ENCODE measurements around the gene SLC47A2.
"Not testable (repeated sequence)": the region's sequence is repeated elsewhere in the genome, so short reads cannot be mapped to it uniquely, and the experiment has no call there.

The SLC47A2 gene

DNA sequence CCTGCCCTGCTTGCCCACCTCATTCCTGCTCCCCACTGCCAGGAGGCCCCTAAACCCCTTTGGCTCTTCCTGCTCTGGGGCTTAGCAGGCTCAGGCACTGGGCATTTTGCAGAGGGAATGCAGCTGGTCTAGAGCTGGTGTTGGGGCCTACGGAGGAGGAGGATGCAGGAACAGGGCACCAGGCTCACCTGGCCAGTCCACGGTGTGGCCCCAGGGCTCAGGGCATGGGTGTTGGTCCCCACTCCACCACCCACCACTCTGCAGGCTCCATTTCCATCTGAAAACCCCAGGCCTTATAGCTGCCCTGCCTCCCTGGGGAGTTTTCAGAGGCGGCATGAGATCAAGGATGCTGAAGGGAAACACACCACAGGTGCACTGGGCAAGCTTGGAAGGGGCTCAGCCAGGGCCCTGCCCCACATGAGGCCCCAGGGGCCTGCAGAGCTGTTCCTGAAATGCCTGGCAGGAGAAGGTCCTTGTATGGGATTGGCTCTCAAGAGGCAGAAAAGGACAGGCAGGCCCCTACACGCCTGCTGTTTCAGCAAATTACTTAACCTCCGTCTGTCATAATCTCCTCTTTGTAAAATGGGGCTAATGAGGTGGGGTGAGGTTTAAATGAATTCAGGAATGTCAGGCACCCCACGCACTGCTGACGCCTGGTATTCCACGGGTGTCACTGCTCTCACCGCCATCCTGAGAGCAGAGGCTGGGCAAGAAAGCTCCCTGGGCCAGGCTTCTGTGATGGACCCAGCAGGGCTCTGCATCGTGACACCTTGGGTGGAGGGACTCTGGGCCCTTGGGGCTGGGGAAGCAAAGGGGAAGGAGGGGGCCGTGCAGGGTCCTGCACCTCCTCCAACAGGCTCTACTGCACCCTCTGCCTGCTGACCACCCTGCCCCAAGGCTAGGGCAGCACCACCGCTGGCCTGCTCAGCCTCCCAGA lies 9.3 kb downstream of the SLC47A2 start:
- no peak for DNase-seq (ENCODE audit: low read depth)

DNA sequence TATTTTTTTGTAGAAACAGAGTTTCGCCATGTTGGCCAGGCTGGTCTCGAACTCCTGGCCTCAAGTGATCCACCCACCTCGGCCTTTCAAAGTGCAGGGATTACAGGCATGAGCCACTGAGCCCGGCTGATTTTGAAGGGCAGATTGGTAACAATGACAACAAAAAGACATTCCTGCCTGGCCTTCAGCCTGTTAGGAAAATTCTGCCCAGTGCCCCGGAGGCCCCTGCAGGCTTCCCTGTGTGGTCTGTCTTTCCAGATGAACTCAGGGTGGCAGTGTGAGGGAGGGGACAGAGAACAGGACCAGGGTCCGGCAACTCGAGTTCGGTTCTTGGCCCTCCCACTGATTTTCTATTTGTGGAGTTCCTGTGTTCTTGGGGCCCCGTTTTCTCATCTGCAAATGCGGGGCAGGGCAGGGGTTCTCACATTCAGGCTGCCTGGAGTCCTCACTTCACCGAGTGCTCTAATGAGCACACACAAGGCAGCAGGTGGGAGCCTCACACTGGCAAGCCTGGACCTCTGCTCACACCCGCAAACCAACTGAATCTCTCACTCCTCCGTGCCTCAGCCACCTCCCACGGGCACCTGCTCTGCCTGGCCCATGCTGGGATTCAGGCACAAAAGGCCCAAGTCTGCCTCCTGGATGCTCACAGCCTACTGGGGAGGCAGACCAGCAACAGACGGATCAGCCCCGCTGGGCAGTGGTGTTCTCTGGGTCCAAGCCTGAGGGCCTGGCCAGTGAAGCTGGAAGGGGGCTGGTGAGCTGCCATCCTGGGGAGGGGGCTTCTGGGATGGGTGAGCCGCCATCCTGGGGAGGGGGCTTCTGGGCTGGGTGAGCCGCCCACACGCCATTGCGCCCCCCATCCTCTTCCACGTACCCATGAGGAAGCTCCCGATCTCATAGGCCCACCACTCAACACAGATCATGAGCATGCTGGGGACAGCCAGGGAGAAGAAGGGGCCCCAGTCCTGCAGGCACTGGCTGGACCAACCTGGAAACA lies 10.3 kb downstream of the SLC47A2 start:
- no peak for DNase-seq (ENCODE audit: low read depth)

DNA sequence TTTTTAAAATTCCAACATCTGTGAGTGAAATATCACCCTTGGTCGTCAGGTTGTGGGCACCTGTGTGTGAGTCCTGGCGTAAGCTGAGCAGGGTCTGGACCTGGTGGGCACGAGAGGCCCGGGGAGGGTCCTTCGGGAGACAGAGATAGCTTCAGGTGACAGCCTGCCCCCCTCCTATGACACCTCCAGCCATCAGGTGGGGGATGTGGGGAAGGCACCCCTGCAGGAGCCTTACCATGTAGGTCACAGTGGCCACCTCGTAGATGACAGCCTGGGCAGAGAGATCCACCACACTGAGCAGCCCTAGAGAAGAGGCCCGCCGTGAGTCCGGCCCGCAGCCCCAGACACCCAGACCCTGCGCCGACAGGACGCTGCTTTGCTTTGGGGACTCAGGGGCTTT lies 11.2 kb downstream of the SLC47A2 start:
- no peak for DNase-seq (ENCODE audit: low read depth)

DNA sequence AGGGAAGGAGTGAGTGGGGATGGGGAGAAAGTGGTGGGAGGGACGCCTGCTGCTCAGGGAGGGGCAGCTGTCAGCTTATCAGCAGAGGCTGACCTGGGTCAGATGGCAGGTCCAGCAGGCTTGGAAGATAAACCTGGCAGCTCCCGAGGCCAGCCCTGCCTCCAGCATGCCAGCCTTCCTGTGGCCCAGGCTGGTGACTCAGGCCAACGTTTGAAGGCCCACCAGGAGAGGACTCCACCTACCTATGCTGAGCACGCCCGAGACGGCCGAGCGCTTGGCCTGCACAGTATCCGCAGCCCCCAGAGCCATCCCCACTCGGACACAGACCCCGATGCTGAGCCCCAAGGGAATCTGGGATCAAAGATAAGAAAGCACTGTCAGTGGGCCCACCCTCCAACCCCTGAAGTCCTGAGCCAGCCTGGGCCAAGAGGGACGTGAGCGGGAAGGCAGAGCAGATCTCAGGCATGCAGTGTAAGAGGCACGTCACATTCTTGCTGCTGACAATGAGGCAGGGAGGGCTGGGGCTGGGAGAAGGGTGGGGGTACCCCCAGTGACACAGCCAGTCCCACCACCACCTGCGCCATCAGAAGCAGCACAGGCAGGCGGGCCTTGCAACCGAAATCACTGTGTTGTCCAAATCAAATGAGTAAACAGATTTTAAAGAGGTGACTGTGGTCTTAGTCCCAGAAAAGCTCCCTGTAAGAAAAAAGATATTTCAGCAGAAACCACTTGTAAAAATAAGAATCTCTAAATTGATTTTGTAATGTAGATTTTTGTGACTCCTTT lies 12.4 kb downstream of the SLC47A2 start:
- no peak for DNase-seq (ENCODE audit: low read depth)

DNA sequence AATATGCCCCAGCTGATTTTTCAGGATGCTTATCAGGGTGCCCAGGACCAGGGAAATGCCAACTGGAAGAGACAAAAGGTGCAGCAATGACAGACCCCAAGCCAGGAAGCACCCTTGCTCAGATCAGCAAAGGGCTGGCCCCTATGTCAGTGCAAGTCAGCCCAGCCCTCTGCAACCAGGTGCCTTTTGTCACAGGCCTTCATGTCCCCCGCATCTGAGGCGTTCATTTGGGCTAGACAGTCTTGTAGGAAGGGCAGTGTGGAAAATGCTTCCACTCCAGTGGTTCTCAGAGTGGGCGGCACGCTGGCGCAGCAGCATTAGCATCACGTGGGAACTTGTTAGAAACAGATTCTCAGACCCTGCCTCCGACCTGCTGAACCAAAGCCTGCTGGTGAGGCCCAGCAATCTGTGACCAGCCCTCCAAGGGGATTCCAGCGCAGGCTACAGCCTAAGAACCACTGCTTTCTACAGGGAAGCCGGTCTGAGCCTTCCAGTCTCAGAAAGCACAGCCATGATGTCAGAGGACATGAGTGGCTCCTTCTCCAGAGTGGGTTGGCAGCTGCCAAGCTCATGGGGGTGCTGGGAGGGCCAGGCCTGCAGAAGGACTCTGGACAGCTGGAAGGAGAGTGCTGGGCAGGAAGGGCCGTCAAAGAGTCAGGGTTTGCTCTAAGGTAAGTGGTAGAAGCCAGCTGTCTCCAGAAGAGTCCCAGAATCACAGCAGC lies 13.1 kb downstream of the SLC47A2 start:
- no peak for DNase-seq (ENCODE audit: low read depth)

DNA sequence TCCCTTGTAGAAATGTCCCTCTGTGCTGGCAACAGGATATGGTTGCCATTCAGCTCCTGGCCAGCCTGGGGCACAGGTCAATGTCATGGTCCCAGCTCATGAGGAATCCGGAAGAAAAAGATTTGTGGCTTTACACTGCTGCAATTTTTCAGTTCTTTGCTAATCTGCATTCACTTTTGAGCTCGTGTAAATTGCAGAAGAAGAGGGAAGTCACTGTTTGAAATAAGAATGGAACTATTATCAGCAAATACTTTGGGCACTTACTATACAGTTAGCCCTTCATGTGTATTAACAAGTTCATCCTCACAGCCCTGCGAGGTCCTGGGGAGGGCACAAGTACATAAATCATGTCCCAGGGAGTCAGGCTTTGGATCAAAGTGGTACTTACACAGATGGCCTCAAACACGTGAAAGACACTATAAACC lies 14.2 kb downstream of the SLC47A2 start:
- no peak for DNase-seq (ENCODE audit: low read depth)

DNA sequence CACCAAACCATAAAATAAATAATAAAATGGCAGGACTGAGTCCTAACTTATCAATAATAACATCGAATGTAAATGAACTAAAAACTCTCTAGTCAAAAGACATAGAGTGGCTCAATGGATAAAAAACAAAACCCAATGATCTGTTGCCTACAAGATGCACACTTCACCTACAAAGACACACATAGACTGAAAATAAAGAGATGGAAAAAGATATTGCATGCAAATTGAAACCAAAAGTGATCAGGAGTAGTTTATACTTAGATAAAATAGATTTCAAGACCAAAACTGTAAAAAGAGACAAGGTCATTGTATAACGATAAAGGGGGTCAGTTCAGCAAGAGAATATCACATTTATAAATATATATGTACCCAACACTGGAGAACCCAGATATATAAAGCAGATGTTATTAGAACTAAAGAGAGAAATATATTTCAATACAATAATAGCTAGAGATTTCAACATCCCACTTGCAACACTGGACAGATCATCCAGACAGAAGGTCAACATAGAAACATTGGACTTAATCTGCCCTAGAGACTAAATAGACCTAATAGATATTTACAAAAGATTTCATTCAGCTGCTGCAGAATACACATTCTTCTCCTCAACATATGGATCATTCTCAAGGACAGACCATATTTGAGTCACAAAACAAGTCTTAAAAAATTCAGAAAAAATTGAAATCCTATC lies 29.8 kb downstream of the SLC47A2 start:
- no peak for DNase-seq (ENCODE audit: low read depth)

DNA sequence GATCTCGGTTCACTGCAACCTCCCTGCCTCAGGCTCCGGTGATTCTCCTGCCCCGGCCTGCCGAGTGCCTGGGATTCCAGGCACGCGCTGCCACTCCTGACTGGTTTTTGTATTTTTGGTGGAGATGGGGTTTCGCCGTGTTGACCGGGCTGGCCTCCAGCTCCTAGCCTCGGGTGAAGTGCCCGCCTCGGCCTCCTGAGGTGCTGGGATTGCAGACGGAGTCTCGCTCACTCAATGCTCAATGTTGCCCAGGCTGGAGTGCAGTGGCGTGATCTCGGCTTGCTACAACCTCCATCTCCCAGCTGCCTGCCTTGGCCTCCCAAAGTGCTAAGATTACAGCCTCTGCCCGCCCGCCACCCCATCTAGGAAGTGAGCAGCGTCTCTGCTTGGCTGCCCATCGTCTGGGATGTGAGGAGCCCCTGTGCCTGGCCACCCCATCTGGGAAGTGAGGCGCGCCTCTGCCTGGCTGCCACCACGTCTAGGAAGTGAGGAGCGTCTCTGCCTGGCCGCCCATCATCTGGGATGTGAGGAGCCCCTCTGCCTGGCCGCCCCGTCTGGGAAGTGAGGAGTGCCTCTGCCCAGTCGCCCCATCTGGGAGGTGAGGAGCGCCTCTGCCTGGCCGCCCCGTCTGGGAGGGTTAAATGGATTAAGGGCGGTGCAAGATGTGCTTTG lies 31.3 kb downstream of the SLC47A2 start:
- DNase-seq (ENCODE audit: low read depth) = not testable (repeated sequence)

DNA sequence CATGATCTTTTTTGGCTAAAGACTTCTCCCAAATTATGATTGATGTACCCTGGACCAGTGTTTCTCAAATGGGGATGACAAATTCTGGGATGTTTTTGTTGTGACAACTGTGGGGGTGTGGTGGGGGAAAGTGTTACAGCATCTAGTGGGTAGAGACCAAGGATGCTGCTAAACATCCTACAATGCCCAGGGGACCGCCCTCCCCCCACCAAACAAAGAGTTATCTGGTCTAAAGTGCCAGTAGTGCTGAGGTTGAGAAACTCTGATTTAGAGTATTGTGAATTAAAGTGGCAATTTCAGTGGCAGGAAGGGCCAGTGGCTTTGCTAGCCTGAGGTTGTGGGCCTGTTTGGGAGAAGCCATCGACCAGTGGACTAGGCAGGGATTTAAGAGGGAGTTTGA lies 33.3 kb downstream of the SLC47A2 start:
- DNase-seq (ENCODE audit: low read depth) = no peak

DNA sequence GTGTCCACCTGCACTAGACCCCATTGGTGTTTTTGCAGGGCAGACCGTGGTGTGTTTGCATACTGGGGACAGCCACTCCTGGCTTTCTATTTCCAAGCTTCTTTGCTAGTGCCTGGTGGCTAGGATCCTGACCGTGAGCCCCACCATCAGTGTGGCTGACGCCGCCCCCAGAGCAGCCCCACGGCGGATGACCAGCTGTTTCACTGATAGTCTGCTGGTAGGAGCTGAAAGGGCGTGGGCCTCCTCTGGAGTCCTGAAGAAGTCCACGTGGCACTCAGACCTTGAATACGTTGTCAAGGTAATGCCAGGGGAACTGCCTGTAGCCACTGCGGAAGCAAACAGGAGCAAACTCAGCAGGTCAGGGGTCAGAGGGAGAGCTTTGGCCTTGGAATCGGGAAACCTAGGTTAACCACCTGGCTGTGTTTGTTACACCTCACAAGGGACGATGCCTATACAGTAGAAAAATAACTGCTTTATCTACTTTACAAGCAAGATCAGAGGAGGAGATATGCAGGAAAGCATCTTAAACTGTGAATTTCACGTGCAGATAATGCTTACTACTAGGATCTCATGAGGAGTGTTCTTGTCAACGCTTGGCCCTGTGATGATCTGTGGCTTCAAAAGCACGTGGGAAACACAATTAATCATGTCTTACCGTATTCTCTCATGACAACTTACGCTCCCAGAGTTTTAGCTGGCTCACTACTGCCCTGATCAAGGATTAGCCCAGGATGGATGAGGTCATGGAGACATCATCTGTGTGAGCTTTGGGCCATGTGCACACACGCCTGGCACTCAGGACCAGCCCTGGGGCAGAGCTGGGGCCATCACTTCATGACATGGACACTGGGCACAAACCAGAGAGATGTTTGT lies 37.6 kb downstream of the SLC47A2 start:
- no peak for DNase-seq (ENCODE audit: low read depth)

DNA sequence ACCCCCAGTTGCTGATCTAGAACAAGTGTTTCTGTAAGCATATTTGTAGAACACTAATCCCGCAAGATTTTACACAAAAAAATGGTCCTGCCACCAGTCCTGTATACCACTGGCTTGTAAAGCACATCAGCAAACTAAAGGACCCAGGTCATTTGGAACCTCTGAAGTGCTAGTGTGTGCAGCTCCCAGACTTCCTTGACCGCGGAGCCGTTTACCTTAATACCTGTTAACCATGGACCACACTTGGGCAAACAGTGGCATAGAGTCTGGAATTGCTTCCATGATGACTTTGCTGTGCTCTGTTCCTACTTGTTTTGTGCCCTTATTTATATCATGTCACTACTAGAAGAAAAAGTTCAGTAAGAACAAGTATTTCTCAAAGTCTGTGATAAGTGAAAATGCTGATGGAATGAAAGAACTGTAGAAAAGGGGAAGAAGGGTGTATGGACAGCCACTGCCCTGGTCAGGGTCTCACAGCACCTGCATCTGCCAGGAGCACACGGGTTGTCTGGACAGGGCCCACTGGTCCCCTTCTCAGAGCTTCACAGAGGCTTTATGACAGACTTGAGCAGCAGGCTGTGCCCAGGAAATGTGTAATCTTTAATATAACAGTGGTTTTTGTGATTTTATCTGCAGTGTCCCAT lies 38.5 kb downstream of the SLC47A2 start:
- DNase-seq (ENCODE audit: low read depth) = no peak

DNA sequence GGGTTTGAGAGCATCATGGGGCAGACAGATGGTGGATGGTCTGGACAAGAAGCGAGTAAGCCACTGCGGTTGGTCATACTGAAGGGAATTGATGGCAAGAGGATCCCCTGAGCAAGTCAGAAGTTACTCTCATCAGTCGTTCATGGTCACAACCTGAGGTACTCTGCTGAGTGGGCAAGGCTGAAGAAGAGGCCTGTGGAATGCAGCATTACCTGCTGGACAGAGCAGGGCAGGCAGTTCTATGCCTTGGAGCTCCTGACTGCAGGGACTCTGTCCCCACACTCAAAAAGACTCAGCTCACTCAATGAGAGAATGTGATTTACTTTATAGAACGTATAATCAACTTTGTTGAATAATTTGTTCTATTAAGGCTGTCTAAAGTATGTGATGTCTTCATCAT lies 39.5 kb downstream of the SLC47A2 start:
- DNase-seq (ENCODE audit: low read depth) = no peak

DNA sequence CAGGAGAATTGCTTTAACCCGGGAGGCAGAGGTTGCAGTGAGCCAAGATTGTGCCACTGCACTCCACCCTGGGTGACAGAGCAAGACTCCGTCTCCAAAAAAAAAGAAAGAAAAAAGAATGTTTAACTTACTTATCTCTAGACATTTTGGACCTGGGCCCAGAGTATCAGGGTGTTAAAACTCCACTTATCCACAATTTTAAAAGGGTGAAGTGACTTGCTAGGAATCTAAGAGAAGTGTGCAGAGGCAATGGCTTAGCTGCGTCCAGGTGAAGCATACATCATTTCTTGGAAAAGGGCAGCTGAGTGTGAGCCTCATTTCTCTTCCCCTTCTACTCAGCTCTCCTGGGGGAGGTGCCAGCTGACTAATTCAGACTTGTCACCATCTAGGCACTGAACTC lies 42.8 kb downstream of the SLC47A2 start:
- no peak for DNase-seq (ENCODE audit: low read depth)

DNA sequence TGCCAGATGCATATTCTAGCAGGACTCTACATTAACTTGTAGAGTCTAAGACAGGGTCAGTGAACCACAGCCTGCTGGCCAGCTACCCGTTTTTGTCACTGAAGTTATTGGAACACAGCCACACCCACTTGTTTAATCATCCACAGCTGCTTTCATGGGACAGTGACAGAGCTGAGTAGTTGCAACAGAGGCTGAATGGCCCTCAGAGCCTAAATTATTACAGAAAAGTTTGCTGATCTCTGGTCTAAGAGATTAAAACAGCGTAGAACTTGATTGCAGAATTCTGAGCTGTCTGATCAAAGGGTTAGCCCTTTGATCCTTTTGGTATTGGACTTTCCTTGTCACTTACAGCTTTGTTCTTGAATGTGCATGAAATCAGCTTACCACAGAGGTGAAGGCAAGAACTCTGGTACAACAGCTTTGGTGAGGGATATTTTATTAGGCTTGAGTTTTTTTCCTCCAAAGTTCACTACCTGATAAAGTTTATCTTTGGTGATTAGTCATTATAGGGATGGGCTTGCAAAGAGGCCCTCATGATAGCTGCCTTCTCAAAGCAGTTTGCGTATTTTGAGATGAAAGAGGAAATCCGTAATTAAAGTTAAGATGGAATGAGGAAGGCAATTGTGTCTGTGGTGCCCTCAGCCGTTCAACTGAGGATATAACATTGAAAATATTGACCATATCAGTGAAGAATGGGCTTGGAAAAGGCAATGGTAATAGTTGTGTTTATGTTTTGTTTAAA lies 44.2 kb downstream of the SLC47A2 start:
- no peak for DNase-seq (ENCODE audit: low read depth)

DNA sequence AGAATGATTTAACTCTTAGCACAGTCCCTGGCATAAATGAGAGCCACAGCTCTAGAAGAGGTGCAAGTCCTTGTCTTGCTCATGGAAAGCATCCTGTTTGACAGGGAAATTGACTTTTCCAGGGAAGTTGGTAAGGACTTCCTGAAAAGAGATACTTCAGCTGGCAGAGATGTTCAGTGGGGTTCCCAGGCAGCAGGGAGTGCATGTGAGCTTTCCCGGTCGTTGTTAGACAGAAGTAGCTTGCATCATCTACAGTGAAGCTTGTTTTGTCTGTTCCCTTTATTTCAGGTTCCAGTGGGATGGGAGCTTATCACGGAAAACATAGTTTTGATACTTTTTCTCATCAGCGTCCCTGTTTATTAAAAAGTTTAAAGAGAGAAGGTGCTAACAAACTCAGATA lies 45.0 kb downstream of the SLC47A2 start:
- DNase-seq (ENCODE audit: low read depth) = no peak

DNA sequence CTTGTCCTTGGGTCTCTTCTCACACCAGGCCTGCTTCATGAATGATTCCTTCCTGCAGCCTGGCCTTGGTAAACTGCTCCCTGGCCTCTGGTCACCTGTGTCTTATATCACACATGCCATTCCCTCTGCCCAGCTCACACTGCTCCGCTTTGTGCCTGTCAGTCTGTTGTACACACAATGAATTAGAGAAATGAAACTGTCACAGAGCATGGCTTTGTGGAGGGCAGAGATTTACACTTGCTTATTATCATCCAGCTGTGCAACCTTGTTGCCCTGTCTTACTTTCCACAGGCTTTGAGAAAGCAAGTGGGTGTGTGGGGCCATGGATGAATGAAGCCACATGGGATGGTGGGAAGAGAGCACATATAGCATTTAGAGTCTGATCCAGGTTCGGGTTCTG lies 45.5 kb downstream of the SLC47A2 start:
- DNase-seq (ENCODE audit: low read depth) = no peak

DNA sequence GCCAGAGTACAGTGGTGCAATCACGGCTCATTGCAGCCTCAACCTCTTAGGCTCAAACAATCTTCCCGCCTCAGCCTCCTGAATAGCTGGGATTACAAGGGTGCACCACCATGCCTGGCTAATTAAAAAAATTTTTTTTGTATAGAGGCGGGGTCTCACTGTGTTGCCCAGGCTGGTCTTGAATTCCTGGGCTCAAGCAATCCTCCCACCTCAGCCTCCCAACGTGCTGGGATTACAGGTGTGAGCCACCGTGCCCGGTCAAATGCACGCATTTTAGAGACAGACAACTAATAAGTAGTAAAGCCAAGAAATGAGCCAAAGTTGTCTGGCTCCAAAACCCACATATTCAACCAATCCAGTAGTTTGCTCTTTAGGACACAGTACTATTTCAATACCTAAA lies 46.7 kb downstream of the SLC47A2 start:
- not testable (repeated sequence) for DNase-seq (ENCODE audit: low read depth)

DNA sequence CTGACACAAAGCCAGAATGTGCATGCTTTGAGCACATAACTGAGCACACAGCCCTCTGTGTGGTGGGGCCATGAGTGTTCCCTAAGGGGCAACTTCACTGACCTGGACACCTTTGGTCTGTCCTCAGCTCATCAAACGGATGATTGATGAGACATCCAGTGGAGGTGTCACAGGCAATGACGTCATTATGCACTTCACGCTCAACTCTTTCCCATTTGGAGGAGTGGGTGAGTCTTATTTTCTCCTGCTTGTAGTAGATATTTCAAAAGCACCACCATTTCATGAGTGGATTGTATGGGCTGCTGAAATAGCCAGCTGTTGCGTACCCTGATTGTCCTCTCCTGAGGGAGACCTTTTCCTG lies 51.6 kb downstream of the SLC47A2 start:
- DNase-seq (ENCODE audit: low read depth) = no peak

Data from stimulated activated CD8-positive, alpha-beta memory T cell treated with anti-CD3 and anti-CD28 coated beads, Interleukin-15, amount 100 ng/mL, for 1 hour (primary cell).